Osteoblast (primary cell): ENCODE results near the gene IFT27. TPM values are rescaled to one million over a fixed set of nuclear protein-coding genes. Genes with fewer than 3 reads are reported as not detected.

Source experiments
- DNase-seq: peaks from one replicate; pipeline ENCODE4 v3.0.0; 2011; ENCODE audit warnings: low spot score, mixed read lengths; ENCODE audit not compliant: insufficient read length; ENCODE audit errors: missing footprints
- H2AFZ ChIP-seq: 2 replicates; pipeline ENCODE4 v1.6.0; 2011; ENCODE audit warnings: mild to moderate bottlenecking, low read length
- H3K27ac ChIP-seq: 2 replicates; pipeline ENCODE4 v1.5.1; 2011; ENCODE audit warnings: mild to moderate bottlenecking, low read depth, low read length, moderate library complexity
- H3K27me3 ChIP-seq: 2 replicates; pipeline ENCODE4 v1.6.0; 2012; ENCODE audit warnings: mild to moderate bottlenecking, control low read depth, inconsistent platforms, low read length, moderate library complexity; ENCODE audit not compliant: insufficient read depth
- H3K36me3 ChIP-seq: 2 replicates; pipeline ENCODE4 v1.5.1; 2011; ENCODE audit warnings: mild to moderate bottlenecking, low read length, control low read depth, moderate library complexity; ENCODE audit not compliant: insufficient read depth
- H3K4me1 ChIP-seq: 2 replicates; pipeline ENCODE4 v1.5.1; 2011; ENCODE audit warnings: mild to moderate bottlenecking, low read length, control low read depth, moderate library complexity; ENCODE audit not compliant: insufficient read depth
- H3K4me2 ChIP-seq: 2 replicates; pipeline ENCODE4 v1.6.0; 2011; ENCODE audit warnings: mild to moderate bottlenecking, low read length; ENCODE audit not compliant: insufficient read depth
- H3K4me3 ChIP-seq: fragments of 200-600 bp; sonication (generic); 3 replicates; pipeline ENCODE4 v1.5.1; 2012; ENCODE audit warnings: mild to moderate bottlenecking, low read length, inconsistent platforms; ENCODE audit not compliant: insufficient read depth
- H3K79me2 ChIP-seq: 2 replicates; pipeline ENCODE4 v1.6.0; 2012; ENCODE audit warnings: mild to moderate bottlenecking, low read length, control low read depth, inconsistent platforms; ENCODE audit not compliant: insufficient read depth
- H3K9me3 ChIP-seq: 2 replicates; pipeline ENCODE4 v1.5.1; 2011; ENCODE audit warnings: low read depth, low read length, control low read depth
- H4K20me1 ChIP-seq: 2 replicates; pipeline ENCODE4 v1.6.0; 2012; ENCODE audit warnings: mild to moderate bottlenecking, low read length, control low read depth; ENCODE audit not compliant: insufficient read depth
- total RNA-seq: library from RNA; depleted of rRNA; stranded (reverse); fragments of >200 nt; gene quantifications from 2 replicates; pipeline ENCODE4 v1.2.3, GENCODE V29; 2012
- TF ChIP-seq, protein P1 (sequence below): IDR thresholded peaks from 2 replicates; pipeline ENCODE4 v1.5.1; 2011; ENCODE audit warnings: mild to moderate bottlenecking, low read depth, low read length, moderate library complexity; ENCODE audit errors: extremely low read depth

The IFT27 gene
- total RNA-seq, 1 donor, result 22.1 TPM

DNA sequence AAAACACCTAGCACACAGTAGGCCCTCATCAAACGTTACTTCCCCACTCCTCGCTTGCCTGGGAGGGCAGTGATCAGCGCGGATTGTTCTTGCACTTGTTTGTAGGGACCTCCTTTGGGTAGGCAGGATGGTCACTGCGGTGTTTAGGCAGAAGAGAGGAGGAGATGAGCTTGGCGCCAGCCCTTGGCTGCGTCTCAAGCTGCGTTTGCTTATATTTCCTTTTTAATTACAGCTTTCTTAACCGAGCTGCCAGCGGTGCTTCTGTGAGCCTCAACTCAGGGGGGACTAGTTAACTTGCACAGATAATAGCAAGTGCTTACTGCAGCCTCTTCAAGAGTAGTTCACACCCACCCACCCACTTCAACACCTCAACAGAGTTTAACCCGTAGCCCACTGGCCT lies 15.1 kb downstream of the IFT27 start:
- no peak overlapping the region for H3K4me3 ChIP-seq
- H3K4me2 ChIP-seq, result no peak overlapping the region
- no peak overlapping the region for H2AFZ ChIP-seq
- no peaks in the 10 kb centered on the region for H3K9me3 ChIP-seq
- no peaks in the 10 kb centered on the region for H3K4me1 ChIP-seq
- H4K20me1 ChIP-seq, result peaks cover 3% of the 10 kb centered on the region
- peaks cover 4% of the 10 kb centered on the region for H3K27me3 ChIP-seq
- TF ChIP-seq, protein P1, sequence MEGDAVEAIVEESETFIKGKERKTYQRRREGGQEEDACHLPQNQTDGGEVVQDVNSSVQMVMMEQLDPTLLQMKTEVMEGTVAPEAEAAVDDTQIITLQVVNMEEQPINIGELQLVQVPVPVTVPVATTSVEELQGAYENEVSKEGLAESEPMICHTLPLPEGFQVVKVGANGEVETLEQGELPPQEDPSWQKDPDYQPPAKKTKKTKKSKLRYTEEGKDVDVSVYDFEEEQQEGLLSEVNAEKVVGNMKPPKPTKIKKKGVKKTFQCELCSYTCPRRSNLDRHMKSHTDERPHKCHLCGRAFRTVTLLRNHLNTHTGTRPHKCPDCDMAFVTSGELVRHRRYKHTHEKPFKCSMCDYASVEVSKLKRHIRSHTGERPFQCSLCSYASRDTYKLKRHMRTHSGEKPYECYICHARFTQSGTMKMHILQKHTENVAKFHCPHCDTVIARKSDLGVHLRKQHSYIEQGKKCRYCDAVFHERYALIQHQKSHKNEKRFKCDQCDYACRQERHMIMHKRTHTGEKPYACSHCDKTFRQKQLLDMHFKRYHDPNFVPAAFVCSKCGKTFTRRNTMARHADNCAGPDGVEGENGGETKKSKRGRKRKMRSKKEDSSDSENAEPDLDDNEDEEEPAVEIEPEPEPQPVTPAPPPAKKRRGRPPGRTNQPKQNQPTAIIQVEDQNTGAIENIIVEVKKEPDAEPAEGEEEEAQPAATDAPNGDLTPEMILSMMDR, result no peak
- H3K79me2 ChIP-seq, result no peaks in the 10 kb centered on the region
- H3K36me3 ChIP-seq, result peaks cover 7% of the 10 kb centered on the region
- H3K27ac ChIP-seq, result no peak overlapping the region
- no peak for DNase-seq

DNA sequence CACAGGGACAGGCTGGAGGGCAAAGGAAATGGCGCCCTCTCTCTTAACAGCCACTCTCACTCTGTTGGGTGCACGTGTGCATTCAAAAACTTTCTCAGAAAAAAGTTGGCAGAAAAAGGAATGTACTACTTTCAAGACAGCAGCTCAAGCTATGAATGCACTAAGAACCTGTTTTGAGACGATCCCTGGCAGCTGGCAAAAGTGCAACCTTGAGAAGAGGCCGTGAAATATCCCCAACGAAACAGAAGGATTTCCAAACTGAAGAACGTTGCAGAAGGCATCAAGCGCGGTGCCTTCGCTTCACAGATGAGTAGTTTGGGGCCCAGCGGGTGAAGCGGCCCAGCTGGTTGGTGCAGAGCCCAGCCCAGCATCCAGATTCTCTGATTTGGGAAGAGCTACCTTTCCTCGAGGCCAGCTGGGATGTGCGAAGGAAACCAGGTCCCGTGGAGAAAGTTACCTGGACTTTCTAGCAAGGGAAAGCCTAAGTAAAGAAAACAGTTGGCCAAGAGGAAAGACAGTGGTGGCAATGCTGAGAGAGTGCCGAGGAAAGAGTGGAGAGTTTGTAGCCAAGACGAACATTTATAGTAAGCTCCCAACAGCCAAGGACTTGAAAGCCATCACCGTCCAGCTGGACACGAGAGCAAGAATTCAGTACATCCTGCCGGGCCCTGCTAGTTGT lies 16.3 kb downstream of the IFT27 start:
- H2AFZ ChIP-seq, result no peak overlapping the region
- DNase-seq, result no peak
- TF ChIP-seq, protein P1, result no peak
- no peaks in the 10 kb centered on the region for H3K4me1 ChIP-seq
- no peak overlapping the region for H3K4me2 ChIP-seq
- H4K20me1 ChIP-seq, result peaks cover 3% of the 10 kb centered on the region
- no peak overlapping the region for H3K4me3 ChIP-seq
- H3K27me3 ChIP-seq, result peaks cover 7% of the 10 kb centered on the region
- H3K9me3 ChIP-seq, result no peaks in the 10 kb centered on the region
- H3K36me3 ChIP-seq, result peaks cover 3% of the 10 kb centered on the region
- no peaks in the 10 kb centered on the region for H3K79me2 ChIP-seq
- no peak overlapping the region for H3K27ac ChIP-seq

DNA sequence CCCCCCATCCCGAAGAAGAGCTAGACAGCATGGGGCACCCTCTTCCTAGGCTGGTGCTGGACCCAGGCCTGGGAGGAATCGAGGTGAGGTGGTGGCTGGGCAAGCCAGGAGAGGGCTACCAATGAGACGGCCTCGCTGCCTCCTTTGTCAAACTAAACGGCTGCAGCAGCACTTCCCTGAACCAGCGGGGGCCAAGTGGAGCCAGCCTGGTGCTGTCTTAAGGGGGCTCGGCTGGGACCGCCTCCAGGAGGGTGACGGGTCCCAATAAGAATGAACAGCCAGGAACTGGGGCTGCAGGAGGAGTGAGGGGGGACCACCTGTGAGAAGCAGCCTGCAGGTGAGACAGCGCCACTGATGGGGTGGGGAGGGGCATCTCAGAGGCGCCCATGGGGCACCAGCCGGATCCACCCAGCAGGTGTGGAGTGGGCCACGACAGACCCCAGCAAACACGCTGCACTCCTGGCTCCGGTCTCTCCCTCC lies 17.1 kb downstream of the IFT27 start:
- no peaks in the 10 kb centered on the region for H3K79me2 ChIP-seq

DNA sequence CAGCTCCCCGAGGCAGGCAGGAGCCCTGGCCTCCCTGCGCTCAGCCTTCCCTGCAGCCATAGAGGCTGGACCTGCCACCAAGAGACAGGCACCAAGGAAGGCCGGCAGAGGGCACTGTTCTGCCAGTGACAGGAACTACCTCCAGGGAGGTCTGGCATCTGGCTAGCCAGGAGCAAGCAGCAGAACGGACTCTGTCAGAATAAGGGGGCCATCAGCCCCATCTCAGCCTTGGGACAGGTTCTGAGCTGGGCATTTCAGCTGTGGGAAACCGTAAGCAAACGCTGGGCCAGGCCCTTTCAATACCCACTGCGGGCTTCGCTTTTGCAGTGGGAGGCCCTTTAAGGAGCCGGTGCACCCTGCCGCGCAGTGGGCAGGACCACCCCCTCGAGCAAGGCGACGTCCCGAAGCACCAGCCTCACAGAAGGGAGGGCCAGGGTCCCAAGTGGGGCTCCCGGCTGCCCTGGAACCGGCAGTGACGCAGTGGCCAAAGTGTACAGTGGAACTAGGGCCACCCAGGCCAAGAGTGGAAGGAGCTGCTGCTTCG lies 18.2 kb downstream of the IFT27 start:
- H2AFZ ChIP-seq, result no peak overlapping the region

More for the DNA sequence above, 17.1 kb downstream of the IFT27 start:
- H3K27ac ChIP-seq, result no peak overlapping the region
- no peak overlapping the region for H3K4me2 ChIP-seq
- no peaks in the 10 kb centered on the region for H3K9me3 ChIP-seq
- H3K4me3 ChIP-seq, result no peak overlapping the region
- no peak for DNase-seq
- H3K4me1 ChIP-seq, result no peaks in the 10 kb centered on the region
- H2AFZ ChIP-seq, result no peak overlapping the region
- peaks cover 3% of the 10 kb centered on the region for H4K20me1 ChIP-seq
- H3K27me3 ChIP-seq, result peaks cover 9% of the 10 kb centered on the region
- TF ChIP-seq, protein P1, result no peak
- H3K36me3 ChIP-seq, result peaks cover 3% of the 10 kb centered on the region

More for the DNA sequence above, 18.2 kb downstream of the IFT27 start:
- no peaks in the 10 kb centered on the region for H3K4me1 ChIP-seq
- H4K20me1 ChIP-seq, result peaks cover 3% of the 10 kb centered on the region
- TF ChIP-seq, protein P1, result peak; percentile 81
- H3K4me3 ChIP-seq, result no peak overlapping the region
- no peaks in the 10 kb centered on the region for H3K79me2 ChIP-seq
- no peak overlapping the region for H3K4me2 ChIP-seq
- H3K36me3 ChIP-seq, result peaks cover 2% of the 10 kb centered on the region
- H3K27me3 ChIP-seq, result peaks cover 17% of the 10 kb centered on the region
- H3K27ac ChIP-seq, result no peak overlapping the region
- no peaks in the 10 kb centered on the region for H3K9me3 ChIP-seq
- peak; percentile 95 for DNase-seq
